Measurements from ENCODE around the gene TRIM44.

The TRIM44 gene

GRCh38 chr11:35839368-35840161, 177.0 kb downstream of the TRIM44 start:
- Histone ChIP-seq H3K27ac (no peak overlapping the region), H3K4me3 (ENCODE audit: low read depth, low read length) (no peak overlapping the region), H3K27me3 (replicated peaks) (no peaks in the 10 kb centered on the region), H3K36me3 (replicated peaks) (no peaks in the 10 kb centered on the region)
- in situ Hi-C loops (cut with HindIII; ENCODE audit: low pct_ligation_motif_present, low sequenced_read_pairs), result no loop called here
- no peak for DNase-seq
- TF ChIP-seq CTCF (IDR thresholded peaks at IDR 0.05; ENCODE audit: low read depth, low read length, missing control alignments), result no peak

- TF ChIP-seq CTCF (IDR thresholded peaks at IDR 0.05; ENCODE audit: low read depth, low read length, missing control alignments), result no peak
- in situ Hi-C loops (cut with HindIII; ENCODE audit: low pct_ligation_motif_present, low sequenced_read_pairs), result no loop called here
- DNase-seq, result no peak
These were observed 179.2 kb downstream of the TRIM44 start for GRCh38 chr11:35841733-35842132.

GRCh38 chr11:35842958-35843357, 180.4 kb downstream of the TRIM44 start:
- Histone ChIP-seq H3K36me3 (replicated peaks) (no peaks in the 10 kb centered on the region), H3K4me3 (ENCODE audit: low read depth, low read length) (no peak overlapping the region), H3K27me3 (replicated peaks) (no peaks in the 10 kb centered on the region), H3K27ac (no peak overlapping the region)
- in situ Hi-C loops (cut with HindIII; ENCODE audit: low pct_ligation_motif_present, low sequenced_read_pairs), result no loop called here
- TF ChIP-seq CTCF (IDR thresholded peaks at IDR 0.05; ENCODE audit: low read depth, low read length, missing control alignments), result no peak
- DNase-seq, result no peak

More at GRCh38 chr11:35841733-35842132, 179.2 kb downstream of the TRIM44 start:
- Histone ChIP-seq H3K27me3 (replicated peaks) (no peaks in the 10 kb centered on the region), H3K4me3 (ENCODE audit: low read depth, low read length) (no peak overlapping the region), H3K36me3 (replicated peaks) (no peaks in the 10 kb centered on the region), H3K27ac (no peak overlapping the region)

- H3K4me3 ChIP-seq (ENCODE audit: low read depth, low read length), result no peak overlapping the region
- no peak for TF ChIP-seq CTCF (IDR thresholded peaks at IDR 0.05; ENCODE audit: low read depth, low read length, missing control alignments)
These were observed 182.0 kb downstream of the TRIM44 start for GRCh38 chr11:35844579-35844978.

GRCh38 chr11:35845860-35846259, 183.3 kb downstream of the TRIM44 start:
- no peak overlapping the region for H3K4me3 ChIP-seq (ENCODE audit: low read depth, low read length)
- no peak for TF ChIP-seq CTCF (IDR thresholded peaks at IDR 0.05; ENCODE audit: low read depth, low read length, missing control alignments)
- in situ Hi-C loops (cut with HindIII; ENCODE audit: low pct_ligation_motif_present, low sequenced_read_pairs), result no loop called here
- DNase-seq, result no peak
- H3K27ac ChIP-seq, result no peak overlapping the region
- no peaks in the 10 kb centered on the region for H3K36me3 ChIP-seq (replicated peaks)
- peaks cover 3% of the 10 kb centered on the region for H3K27me3 ChIP-seq (replicated peaks)

More at GRCh38 chr11:35844579-35844978, 182.0 kb downstream of the TRIM44 start:
- DNase-seq, result no peak
- H3K27me3 ChIP-seq (replicated peaks), result peaks cover 3% of the 10 kb centered on the region
- no peak overlapping the region for H3K27ac ChIP-seq
- in situ Hi-C loops (cut with HindIII; ENCODE audit: low pct_ligation_motif_present, low sequenced_read_pairs), result no loop called here
- H3K36me3 ChIP-seq (replicated peaks), result no peaks in the 10 kb centered on the region

- H3K4me3 ChIP-seq (ENCODE audit: low read depth, low read length), result no peak overlapping the region
- TF ChIP-seq CTCF (IDR thresholded peaks at IDR 0.05; ENCODE audit: low read depth, low read length, missing control alignments), result no peak
- H3K27ac ChIP-seq, result no peak overlapping the region
- DNase-seq, result no peak
- H3K36me3 ChIP-seq (replicated peaks), result no peaks in the 10 kb centered on the region
- peaks cover 3% of the 10 kb centered on the region for H3K27me3 ChIP-seq (replicated peaks)
- in situ Hi-C loops (cut with HindIII; ENCODE audit: low pct_ligation_motif_present, low sequenced_read_pairs), result no loop called here
These were observed 184.3 kb downstream of the TRIM44 start for GRCh38 chr11:35846874-35847273.

Data from brain microvascular endothelial cell (primary cell).